HuH-7 (cell line): ENCODE results near the gene ADAMTS2.

Experiments used
- DNase-seq: peaks from one replicate; pipeline ENCODE4 v3.0.0; 2011; ENCODE audit warnings: low spot score

The ADAMTS2 gene

DNA sequence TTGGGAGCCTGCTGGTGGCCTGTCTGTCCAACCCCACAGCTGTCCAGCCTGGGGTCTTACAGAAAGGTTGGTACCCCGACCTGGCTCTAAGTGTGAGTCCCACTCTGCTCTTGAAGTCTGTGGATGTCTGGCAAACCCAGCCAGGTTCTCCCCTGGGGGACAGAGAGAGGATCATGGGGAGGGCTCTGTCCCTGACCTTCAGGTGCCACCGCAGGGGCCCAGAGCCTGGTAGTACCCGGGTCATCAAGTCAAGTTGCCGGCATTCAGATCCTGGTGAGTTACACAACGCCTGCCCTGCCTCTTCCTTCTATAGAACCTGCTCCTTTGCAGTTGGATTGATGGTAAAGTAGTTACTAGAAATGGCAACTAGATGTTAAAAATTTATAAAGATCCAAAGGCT lies 66.7 kb downstream of the ADAMTS2 start:
- DNase-seq: no peak

DNA sequence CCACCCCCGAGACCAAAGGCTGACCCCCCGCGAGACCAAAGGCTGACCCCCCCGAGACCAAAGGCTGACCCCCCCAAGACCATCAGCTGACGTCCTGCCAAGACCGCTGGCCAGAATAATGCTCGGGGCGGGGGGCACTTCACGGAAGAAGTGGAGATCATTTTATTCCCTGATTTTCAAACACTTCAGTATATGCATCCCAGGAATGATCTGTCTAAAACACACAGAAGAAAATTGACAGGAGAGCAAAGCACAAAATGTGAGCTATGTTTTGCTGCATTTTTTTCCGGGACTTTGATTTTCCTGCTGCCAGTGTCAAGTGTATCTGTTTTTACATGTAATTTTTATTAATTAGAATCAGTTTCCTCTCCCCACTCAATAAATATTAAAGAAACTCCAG lies 67.1 kb downstream of the ADAMTS2 start:
- peak; percentile 56 for DNase-seq

DNA sequence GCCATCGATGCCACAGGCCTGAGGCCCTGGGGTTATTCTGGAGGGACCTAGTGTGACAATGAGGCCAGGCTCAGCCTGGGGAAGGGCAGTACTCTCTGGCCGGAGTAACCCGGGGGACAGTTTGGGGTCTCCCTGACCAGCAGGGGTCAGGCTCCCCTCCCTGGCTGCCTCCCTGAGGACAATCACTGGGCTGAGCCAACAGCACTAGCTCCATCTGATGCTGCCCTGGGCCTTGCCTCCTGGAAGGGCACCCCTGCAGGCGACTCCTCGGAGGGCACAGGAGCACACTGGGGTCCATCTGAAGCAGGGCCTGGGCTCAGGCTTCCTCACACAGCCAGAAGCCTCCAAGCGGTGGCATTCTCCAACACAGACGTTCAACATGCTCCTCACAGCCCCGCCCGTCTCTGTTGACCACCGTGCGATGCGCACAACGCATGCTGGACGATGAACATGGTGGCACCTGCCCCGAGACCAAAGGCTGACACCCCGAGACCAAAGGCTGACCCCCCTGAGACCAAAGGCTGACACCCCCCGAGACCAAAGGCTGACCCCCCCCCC lies 68.3 kb downstream of the ADAMTS2 start:
- no peak for DNase-seq

DNA sequence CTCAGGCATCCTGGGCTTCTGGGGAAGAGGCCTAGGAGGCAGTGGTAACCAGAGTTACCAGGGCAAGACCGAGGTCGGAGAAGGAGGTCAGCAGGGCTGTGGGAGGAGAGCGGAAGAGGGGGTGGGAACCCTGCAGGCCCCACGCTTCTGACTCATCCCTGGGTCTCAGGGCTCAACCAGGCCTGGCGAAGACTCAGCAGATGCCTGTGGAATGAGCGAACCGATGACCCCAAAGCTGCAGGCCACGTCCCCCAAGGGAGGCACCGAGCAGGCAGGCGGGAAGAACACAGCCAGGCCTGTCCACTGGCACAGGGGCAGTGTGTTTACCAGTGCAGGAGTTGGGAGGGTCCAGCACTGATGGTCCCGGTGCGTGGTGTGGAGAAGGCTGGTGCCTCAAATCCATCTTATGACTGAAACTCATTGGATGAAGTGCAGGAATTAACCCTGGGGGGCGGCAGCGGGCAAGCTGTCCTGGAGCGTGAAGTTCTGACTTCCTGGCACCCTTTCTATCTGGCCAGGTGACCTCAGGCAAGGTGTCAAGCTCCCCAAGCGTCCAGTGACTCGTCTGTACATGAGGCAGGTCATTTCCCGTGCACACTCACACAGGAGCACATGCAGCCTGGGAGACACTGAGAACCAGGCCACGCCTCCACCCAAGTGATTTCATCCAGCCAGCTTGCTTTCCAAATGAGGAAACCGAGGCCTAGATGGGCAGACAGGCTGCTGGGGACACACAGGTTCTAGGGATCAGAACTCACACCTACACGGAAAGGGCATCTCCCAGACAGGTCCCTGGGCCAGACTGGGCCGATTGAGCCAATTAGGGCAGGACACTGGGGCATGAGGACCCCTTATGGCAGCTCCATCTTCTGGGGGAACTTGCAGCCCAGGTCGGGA lies 69.1 kb downstream of the ADAMTS2 start:
- DNase-seq: no peak

DNA sequence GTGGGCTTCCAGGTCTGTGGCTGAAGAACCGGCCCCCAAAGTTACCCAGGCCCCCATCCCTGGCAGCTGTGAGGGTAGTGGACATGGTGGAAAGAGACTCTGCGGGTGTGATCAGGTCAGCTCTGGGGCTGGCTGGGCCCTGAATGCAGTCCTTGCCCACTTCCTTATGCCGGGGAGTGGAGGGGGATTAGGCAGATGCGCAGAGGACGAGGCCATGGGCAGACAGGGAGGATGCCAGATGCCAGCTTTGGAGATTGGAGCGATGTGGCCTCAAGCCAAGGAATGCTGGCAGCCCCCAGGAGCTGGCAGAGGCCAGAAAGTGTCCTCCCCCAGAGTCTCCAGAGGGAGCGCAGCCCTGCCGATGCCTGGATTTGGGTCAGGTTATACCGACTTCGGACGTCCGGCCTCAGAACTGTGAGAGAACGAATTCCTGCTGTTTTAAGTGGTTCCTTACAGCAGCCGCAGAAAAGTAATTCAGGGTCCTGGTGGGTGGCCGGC lies 69.8 kb downstream of the ADAMTS2 start:
- no peak for DNase-seq

DNA sequence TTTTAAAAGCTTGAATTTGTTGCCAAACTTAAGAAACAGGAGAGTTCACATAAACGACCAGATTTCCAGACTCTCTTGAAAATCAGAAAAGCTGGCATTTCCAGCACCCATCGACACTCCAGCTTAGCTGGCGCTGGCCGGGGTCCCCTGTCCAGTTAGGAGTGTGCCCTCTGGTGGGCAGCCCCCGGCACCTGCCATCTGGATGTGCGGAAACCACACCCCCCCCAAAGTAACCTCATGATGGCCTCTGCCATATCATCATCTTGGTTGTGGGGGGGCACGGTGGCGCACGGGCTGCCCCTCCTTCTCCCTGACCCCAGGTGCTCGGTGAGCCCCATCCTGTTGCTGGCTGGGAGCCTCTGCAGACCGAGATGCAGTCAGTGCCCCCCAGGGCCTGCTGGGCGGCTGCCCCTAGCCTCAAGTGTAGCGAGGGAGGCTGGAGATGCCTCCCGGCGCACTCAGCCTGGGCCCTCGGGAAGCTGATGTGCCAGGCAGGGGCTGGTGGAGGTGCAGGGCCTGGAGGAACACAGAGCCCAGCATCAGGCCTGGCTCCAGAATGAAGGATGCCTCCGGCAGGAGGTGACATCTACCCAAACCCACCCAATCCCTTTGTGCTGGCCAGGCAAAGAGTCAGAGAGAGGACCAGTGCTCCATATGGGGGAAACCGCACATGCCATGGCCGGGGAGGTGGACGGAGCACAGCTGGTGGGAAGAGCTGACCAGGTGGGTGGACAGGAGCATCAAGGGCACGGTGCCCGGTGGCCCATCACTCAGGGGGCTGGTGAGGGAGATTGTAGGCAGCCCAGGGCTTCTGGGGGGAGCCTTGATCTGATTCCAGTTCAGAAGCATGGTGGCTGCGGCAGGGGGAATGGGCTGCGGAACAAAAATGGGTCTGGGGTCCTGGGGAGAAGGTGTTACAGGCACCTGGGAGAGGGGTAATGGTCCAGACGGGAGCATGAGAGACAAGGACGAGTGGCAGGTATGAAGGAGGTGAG lies 70.6 kb downstream of the ADAMTS2 start:
- DNase-seq: no peak

DNA sequence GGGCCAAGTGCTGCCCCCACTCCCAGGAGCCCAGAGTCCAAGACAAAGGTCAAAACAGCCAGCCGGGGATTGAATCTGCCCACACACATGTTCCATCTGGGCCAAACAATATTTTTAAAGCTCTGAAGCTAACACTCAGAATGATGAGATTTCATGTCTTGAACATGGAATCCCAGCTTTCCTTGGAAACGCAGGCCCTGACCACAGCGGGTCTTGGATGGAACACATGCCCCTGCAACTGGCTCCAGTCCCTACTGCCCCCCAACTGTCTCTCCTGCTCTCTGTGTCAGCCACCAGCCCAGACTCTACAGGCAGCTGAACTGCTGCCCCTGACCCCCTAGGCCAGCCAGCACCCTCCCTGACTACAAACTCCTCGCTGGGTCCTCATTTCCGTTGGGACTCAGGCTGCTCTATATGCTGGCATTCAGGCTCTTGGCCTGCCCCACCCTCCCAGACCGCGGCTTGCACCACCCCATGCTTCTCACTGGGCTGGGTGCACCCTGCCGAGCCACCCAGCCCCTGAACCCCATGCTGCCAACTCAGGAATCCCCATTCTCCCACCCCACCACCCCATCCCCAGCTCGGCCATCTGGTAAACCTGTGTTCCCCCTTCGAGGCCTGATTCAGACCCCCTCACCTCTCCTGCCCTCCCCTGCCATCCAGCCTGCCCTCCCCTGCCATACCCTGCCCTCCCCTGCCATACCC lies 71.7 kb downstream of the ADAMTS2 start:
- no peak for DNase-seq

DNA sequence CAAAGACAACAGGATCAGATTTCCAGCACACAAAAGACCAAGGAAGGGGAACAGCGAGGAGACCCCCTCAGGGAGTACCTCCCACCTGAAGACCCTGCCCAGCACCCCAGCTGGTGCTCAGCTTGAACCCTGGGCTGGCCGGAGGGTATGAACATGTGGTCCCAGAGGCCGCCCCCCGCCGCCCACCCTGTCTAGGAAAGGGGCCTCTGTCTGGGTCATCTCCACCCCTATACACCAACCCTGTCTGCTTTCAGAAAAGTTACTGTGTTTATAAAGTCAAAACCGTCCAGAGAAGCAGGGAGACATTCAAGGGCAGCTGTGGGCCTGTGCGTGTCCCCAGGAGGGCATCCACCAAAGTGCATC lies 72.2 kb downstream of the ADAMTS2 start:
- DNase-seq: no peak

DNA sequence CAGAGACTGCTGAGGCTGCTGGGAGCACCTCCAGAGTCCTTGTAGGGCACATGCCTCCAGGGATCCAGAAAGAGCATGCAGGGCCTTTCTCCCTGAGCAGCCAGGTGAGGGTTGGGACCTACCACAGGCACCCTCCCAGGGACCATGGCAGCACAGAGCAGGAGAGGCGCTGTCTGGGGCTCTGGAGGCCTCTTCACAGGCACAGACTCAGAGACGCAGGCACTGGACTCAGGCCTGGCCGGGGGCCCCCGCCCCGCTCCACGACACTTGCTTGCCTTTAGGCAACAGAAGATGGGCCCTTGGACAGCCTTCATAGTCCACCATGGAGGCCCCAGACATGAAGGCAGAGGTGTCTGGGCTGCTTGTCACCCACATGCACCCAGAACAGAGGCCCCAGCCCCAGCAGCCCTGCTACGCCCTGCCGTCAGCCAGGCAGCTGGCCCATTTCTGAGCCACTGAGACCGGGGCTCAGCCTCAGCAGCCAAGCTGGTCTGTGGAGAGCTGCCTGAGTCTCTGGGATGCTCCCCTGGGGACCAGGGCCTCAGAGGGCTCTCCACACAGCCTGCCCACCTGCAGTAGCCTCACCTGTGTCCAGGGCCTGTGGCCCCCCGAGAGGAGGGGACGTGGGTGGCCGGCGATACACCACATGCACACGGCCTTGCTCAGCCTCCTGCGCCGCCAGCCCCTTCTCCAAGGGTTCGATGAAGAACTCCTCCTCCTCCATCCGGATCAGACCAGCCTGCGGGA lies 72.8 kb downstream of the ADAMTS2 start:
- no peak for DNase-seq

DNA sequence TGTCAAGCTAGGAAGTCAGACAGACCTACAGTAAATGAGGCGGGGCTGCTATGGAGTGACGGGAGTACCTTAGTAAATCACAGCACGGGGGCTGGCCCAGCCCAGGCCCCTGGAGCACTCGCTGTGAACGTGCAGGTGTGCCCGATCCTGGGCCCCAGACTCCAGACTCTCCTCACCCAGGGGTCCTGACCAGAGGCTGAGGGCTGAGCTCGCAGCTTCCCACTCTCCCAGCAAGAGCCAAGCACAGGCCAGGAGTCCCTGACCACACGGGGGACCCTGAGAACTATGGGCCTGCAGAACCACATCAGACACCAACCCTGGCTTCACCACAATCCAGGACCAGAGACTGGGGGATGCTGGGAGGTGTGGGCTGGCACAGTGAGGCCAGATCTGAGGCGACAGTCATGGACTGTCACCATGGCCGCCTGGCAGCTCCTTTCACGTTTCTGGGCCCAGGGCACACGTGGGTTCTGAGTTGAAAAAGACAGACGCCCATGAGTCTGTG lies 73.4 kb downstream of the ADAMTS2 start:
- DNase-seq: no peak

DNA sequence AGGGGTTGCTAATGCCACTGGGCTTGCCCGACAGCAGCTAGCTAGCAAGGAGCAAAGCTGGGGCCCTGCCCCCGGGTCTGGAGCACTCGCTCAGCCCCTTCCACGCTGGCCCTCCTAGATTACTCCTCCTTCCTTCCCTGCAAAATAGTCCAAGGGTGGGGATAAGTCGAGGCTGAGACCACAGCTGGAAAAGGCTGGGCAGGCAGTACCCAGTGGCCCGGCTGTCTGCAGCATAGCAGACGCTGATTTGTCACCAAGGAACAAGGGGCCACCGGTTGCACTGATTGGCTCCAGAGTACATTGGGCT lies 73.9 kb downstream of the ADAMTS2 start:
- DNase-seq: no peak

DNA sequence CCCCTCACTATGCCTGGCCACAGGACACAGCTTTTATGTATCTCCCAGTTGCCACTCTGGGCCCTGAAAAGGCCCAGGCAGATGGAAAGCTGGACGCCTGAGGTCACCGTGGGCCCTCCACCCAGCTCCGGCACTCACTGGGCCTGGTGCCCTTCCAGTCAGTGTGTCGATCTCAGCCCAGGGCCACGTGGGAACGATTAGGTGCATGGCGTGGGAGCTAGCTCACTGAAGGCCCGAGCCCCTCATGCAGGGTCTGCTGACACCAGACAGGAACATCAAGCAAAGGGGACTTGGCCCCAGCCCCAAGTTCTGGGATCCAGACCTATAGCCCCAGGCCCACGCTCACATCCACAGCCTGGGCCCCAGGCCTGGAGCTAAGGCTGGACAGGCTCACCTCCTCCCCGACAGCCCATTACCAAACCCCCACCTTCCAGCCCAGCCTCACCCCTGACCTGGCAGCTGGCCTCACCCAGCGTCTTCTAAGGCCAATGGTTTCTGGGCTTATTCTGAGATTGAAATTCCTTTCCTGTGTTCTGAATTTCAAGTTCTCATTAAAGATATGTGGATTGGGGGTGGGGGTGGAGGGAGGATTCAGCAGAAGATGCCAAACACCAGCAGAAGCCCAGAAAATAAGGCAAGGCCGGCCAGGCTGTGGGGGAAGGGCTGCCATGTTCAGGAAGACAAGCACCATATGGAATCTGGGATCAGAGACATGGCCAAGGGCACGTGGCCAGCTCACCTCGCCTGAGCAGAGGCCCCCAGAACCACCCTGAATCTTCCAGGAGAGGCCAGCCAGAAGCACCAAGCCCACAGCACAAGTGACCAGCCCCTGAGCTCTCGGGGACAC lies 74.5 kb downstream of the ADAMTS2 start:
- no peak for DNase-seq

DNA sequence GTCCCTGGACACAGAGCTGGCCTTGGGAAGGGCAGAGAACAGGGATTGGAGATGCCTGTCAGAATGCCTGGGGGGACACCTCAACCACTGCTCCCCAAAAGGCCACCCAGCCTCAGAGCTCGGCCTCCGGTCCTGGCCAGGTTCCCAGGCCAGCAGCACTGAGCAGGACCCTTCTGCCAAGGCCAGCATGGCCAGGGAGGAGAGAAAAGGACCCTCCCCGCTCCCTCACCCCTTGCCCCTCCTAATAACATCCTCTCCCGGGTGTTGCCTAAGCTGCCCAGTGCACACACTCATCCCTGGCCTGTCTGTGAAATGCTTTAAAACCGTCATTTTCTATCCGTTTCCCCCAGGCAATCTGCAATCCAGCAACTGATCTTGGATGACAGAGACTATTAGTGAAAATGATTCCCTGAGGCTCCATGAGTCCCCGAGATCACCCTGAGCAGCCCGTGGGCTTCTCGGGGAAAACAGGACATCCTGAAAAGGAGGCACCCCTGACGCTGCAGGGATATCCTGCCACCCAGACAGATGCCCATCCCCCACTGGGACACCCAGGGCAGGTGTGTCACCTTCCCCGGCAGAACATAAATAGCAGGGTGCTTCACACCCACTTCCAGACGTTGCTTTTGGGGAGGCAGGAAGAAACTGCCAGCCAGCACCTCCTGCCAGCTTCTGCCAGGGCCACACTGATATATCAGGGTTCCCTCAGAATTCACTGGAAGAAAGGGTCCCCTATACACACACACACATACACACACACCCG lies 75.3 kb downstream of the ADAMTS2 start:
- DNase-seq: no peak

DNA sequence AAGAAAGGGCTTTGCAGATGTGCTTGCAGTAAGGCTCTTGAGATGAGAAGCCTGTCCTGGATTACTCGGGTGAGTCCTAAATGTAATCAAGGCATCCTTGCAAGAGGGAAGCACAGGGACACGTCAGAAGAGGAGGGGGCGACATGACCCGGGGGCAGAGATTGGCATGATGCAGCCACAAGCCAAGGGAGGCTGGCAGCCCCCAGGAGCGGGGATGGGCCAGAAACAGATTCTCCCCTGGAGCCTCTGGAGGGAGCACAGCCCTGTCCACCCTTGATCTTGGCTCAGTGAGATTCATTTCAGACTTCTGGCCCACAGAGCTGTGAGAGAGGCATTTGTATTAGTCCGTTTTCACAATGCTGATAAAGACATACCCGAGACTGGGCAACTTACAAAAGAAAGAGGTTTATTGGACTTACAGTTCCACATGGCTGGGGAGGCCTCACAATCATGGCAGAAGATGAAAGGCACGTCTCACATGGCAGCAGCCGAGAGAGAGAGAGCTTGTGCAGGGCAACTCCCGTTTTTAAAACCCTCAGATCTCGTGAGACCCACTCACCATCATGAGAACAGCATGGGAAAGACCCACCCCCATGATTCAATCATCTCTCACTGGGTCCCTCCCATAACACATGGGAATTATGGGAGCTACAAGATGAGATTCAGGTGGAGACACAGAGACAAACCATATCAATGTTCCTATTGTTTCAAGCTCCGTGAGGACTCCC lies 76.1 kb downstream of the ADAMTS2 start:
- no peak for DNase-seq

DNA sequence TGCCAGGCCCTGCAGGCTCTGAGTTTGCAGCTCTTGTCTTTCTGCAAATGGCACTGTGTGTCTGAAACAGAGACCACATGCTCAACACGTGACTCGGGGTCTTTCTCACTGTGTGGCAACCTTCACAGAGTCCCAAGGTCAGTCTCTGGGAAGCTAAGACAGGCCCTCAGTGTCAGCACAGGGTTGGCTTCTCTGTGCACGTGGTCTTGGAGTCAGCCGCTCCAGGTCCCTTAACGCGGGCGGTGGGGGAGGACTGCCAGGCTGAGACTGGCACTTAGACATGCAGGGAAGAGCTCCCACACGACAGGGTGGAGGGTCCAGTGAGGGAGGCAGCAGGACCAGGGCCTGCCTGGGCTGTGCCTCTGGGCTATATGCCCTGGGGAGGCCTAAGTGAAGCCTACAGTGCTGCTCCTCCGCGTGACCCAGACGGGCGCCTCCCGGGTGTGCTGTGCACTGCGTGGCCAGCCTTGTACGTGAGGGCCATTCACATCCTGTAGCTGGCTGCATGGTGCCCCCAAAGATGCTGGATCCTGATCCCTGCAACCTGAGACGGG lies 76.8 kb downstream of the ADAMTS2 start:
- no peak for DNase-seq

DNA sequence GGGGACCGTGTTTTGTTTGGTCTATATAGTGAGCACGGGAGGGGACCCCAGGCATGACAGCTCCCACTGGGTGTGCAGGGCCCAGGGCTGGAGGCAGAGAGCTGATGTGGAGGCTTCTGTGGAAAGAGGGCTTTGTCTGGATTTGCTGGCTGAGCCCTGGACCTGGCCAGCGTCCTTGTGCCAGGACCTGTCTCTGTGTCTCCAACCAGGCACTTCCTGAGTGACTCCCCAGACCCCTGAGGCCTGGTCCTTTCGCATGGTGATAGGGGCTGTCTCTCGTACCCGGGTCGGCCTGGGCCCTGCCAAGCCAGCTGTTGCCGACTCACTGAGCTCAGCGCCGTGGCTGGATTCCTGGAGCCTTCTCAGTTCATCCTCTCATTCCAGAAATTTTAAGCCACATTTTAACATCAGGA lies 77.6 kb downstream of the ADAMTS2 start:
- DNase-seq: no peak

DNA sequence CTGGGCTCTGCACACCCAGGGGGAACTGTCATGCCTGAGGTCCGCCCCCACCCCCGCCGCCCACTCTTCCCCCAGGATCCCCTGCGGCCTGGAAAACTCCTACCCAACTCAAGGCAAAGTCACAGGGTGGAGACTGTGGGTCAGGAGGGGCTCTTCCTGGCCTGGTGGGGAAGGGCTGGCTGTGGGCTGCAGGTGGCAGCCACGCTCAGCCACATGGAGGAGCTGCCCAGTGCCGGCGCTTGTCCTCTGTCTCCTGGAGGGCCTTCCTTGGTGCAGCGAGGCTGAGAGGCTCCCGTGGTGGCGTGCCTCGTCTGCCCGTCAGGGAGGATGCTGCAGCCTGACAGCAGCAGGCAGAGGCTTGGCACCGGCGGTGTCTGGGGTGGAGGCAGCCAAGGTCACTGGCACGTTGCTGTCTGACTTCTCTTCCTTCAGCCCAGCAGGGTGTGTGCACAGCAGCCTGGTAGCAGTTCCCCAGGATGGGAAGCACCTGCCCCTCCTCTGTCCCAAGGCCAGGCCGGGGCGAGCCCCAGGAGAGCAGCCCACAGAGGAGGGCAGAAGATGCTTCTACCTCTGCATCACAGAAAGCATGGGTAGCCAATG lies 78.1 kb downstream of the ADAMTS2 start:
- DNase-seq: no peak
